ENCODE measurements around the gene FNDC3A.
A peak's percentile ranks its signal among the peaks of the same experiment; 100 is the strongest.

The FNDC3A gene, protein sequence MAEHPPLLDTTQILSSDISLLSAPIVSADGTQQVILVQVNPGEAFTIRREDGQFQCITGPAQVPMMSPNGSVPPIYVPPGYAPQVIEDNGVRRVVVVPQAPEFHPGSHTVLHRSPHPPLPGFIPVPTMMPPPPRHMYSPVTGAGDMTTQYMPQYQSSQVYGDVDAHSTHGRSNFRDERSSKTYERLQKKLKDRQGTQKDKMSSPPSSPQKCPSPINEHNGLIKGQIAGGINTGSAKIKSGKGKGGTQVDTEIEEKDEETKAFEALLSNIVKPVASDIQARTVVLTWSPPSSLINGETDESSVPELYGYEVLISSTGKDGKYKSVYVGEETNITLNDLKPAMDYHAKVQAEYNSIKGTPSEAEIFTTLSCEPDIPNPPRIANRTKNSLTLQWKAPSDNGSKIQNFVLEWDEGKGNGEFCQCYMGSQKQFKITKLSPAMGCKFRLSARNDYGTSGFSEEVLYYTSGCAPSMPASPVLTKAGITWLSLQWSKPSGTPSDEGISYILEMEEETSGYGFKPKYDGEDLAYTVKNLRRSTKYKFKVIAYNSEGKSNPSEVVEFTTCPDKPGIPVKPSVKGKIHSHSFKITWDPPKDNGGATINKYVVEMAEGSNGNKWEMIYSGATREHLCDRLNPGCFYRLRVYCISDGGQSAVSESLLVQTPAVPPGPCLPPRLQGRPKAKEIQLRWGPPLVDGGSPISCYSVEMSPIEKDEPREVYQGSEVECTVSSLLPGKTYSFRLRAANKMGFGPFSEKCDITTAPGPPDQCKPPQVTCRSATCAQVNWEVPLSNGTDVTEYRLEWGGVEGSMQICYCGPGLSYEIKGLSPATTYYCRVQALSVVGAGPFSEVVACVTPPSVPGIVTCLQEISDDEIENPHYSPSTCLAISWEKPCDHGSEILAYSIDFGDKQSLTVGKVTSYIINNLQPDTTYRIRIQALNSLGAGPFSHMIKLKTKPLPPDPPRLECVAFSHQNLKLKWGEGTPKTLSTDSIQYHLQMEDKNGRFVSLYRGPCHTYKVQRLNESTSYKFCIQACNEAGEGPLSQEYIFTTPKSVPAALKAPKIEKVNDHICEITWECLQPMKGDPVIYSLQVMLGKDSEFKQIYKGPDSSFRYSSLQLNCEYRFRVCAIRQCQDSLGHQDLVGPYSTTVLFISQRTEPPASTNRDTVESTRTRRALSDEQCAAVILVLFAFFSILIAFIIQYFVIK

DNA sequence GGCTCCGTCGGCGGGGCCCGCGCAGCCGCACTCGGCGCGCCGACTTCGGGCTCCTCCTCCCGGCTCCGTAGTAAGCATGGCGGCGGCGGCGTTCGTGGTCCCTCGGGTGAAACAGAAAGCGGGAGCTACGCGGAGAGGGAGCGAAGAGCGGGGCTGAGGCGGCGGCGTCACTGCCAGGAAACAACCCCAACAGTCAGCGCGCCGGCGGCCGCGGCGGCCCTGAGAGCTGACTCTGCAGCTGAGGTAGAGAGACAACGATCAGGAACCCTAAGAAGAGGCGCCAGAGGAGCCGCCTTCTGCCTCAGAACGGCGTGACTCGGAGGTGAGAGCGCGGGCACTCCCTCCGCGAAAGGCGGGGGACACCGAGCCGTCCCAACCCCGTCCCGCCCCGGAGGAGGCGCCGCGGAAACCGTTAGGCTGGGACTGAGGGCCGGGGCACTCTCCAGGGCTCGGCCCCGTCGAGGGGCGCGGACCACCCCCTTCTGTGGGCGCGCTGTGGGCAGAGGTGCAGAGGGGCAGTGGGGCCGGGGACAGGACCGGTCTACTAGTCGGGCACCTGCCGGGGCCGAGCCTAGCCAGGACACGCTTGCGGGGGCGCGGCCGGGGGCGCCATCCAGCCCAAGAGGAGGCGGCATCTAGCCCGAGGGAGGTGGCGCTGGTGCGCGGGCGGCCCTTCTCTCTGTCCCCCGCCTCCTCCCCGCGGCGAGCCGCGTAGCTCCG lies at the start of gene FNDC3A:
Gene FNDC3A (plus strand): TSS at position 57 of the 720 bp plus-strand sequence. CDS start 30,279 bp downstream, outside the sequence.
- DNase-seq = peak; percentile 95

DNA sequence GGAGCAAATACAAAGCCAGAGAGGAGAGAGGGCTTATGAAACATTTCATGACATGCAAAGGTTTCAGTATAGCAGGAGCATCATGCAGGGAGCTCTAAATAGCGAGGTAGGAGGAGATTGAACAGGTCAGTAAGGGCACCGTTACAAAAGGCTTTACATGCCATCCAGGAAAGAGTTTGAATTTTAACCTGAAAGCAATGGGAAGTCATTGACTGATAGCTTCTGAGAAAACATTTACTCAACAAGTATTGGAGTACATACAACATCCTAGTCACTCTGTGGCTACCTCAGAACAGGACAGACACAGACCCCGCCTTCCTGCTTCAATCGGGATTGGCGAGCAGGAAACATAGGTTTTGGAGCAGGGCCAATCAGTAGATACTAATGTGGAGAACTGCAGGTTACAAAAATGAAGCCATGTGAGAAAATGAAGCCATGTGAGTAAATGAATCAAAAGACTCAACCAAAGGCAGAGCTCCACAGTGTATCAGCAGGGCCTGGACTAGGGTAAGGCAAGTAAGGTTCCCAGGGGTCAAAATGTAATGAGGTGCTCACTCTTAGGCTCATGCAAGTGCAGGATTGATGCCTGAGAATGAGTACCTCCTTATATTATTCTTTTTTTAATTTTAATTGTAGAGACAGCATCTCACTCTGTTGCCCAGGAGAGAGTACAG lies 46.8 kb upstream of the FNDC3A start:
- DNase-seq = no peak

DNA sequence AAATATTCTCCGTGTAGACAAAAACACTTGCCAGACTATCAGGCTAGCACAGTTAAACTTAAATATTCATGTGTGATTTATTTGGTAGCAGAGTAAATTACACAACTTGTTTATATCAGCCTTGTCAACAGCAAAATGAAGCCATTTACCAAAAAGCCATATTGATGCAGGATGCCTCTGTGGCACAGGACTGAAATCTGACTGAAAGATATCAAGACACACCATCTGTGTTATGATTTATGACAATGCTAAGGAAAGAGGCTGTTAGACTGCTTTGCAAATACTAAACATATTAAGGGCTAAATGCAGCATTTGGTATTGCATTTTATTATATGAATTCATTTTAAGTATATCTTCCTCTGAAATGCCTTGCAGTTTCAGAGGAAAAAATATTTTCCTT lies 44.8 kb upstream of the FNDC3A start:
- DNase-seq = no peak

DNA sequence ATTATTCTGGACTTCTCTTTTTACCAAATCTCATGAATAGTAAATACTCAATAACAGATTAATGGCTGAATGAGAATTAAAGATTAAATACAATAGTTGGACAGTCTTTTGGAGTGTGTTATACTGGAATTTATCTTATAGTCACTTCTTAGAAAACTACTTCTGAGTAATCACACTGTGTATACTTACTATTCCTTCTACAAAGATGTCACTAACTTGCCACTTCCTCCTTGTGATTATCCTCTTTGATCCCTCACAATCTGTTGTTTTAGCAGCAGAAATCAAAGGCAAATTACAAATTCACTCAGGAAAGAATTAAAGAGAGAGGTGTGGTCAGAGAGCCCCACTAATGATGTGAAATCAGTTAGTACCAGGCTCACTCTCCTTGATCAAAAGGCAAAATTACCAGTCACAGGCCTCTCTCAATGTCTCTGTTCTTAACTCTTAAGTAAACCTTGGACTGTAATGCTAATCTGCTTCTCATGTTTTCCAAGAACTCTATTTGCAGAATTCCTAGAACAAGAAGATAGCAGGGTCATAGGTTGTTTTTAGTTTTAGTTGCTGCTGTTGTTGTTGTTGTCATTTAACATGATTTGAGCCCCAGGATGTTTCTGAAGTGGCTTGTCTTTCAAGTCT lies 37.3 kb upstream of the FNDC3A start:
- no peak for DNase-seq

DNA sequence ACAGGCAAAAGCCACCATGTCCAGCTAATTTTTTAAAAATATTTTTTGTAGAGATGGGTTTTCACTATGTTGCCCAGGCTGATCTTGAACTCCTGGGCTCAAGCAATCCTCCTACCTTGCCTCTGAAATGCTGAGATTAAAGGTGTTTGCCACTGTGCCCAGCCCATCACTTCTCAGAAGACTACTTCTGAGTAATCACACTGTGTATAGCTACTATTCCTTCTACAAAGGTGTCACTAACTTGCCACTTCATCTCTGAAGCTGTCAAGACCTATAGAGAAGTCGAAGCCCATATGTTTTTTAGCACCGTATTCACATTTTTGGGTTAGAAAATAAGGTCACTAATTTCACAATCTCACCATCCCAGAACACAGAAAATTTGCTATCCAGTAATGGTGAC lies 36.0 kb upstream of the FNDC3A start:
- no peak for DNase-seq

DNA sequence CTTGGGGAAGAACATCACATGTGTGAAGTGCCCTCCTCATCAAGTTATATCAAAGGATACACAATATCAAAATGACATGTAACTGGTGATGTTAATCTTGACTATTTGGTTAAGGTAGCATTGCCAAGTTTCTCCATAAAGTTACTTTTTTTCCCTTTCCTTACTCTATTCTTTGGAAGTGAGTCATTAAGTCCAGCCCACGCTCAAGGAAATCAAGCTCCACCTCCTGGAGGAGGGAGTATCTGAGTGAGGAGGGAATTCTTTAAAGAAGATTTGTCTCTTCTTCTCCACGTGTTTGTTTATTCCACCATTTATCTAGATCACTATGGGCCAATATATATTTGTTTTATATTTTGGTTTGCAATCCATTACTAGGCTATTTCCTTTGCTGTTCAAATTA lies 33.6 kb upstream of the FNDC3A start:
- DNase-seq = no peak

DNA sequence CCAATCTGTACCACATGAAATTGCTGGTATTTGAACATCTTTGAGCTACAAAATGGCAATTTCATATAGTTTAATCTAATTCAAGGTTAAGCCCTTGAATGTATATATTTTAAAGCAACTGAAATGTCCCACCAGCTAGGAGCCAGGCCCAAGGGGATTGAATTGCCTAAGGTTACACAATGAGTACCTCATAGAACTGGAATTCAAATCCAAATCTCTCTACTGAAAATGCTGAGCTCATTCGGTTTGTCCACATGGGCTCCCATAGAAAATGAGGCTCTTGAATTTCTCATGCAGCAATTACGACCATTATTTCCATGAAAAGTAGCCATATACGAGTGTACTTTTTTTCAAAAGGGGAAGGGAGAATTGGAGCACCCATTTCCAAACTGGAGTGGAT lies 31.5 kb upstream of the FNDC3A start:
- no peak for DNase-seq

DNA sequence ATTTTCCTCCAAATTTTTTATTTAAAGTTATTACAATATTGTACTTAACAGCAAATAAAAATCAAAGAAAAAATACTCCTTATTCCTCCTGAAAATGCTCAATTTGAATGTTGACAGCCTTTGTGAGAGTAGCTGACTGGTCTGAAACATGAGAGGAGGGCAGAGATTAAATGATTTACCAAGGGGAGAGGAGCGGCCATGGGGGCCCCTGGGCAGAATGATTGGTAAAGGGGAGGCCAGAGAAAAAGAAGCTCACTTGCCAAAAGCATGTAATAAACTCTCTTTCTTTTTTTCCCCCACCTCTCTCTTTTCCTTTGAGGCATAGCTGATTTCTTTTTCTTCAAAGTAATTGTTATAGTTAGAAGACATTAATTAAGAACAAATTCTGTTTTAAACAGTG lies 30.1 kb upstream of the FNDC3A start:
- DNase-seq = no peak

DNA sequence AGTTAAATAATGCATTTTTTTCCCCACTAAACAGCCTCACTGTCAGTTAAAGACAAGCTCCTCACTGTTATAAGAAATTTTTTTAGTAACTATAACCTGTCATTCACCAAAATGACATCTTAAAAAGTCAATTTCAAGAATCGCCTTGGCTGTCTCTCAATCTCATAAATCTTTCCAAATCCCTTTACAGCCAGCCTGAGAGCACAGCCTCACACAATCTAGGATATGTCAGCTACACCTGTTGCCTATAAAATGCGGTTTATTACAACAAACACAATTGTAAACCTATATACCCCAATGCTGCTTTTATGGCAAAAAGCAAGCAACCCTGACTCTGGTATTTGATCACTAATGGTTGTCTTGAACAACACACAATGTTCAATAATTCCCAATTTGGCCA lies 29.5 kb upstream of the FNDC3A start:
- DNase-seq = no peak

DNA sequence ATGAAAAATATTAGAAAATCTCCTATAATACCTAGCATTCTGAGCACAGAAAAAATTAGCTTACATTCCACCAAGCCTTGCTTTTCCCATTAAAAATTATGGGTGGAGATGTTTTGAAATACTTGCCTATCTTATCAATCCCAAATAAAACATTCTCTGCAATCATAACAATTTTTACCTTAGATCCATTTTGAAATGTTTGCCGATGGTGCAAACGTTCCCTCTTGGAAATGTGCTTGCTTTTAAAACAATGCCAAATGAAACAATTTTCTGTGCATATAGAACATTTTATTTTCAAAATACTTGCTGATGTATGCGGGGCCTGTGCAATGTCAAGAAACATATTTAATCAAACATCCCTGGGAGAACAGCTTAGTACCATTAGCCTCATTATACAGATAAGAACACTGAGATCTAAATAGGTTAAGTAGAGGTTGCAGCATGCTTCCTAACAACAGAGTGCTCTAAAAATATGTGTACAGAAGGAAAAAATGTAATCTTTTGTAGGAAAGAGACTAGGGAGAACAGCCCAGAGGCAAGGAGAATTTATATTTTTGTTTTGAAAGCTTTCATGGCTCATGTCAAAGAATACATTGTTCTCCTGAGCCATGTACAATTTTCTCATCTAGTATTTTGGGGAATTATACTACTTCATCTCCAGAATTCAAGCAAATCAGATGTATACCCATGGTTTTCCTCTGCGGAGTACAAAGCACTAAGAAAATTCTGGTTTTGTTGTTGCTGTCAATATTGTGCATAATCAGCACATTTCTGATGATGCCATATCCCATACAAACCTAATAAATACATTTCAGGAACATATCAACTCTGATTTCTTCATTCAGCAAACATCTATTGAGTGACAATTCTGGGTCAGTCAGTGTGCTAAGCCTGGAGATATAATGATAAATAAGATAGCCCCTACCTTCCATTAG lies 25.9 kb upstream of the FNDC3A start:
- no peak for DNase-seq

DNA sequence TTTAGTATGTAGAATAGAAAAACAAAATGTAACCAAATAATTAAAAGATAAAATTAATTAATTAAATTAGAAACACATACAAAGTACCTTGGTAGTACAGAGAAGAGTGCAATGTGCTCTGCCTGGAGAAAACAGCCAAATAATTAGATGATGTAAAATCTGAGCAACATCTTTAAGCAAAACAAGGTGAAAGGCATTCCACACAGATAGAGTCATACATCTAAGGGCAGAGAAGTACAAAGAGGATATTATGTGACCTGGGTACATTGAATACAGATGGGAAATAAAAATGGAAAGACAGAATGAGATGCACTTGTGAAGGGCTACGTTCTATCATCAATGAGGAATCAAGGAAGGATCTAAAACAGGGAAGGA lies 25.2 kb upstream of the FNDC3A start:
- DNase-seq = no peak

DNA sequence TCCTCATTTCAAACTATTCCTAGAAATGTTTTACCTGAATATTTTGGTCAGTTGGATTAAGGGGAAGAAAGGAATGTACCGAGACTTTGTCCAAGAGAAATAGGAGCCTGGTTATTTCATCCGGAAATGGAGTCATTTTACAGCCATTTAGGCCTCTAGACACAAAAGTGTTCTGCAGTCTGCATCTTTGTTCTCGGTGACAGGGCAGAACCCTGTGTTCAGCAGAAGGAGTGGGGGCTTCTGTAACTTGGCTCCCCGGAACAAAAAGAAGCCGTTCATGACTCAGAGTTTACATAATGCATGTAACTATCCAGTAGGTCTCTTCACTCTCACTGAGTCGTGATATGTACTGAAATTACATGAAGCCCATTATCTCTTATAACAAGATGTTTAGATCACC lies 21.6 kb upstream of the FNDC3A start:
- no peak for DNase-seq

DNA sequence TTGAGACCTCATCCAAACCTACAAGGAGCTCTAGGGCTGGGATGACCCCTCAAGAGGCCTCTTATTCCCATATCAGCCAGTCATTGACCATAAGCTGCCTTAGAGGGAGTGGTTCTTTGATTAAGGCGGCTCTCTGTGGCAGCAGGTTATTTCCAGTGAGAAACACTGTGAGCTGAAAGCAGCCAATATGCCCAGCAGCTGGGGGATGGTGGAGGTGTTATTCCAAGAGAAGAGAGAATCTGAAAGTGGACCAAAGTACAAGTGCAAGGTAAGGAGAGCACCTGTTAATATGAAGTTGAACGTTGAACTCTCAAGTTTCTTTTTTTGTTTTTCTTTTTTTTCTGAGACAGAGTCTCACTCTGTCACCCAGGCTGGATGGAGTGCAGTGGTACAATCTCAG lies 20.2 kb upstream of the FNDC3A start:
- no peak for DNase-seq

DNA sequence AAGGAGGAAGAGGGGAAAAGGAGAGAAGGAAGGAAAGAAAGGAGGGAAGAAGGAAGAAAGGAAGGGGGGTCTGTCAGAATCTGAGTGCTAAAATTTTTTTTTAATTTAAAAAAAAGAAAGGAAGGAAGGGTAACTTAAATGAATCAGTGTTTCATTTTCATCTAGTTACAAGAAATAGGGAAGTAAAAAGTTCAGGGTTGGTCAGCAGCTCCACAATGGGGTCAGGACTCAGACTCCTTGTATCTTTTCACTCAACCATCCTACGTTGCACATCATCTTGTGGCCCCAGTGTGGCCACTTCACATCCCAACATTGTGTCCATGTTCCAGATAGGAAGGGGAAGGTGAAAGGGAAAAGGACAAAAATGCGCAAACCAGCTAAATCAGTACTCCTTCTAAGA lies 14.3 kb upstream of the FNDC3A start:
- DNase-seq = no peak

DNA sequence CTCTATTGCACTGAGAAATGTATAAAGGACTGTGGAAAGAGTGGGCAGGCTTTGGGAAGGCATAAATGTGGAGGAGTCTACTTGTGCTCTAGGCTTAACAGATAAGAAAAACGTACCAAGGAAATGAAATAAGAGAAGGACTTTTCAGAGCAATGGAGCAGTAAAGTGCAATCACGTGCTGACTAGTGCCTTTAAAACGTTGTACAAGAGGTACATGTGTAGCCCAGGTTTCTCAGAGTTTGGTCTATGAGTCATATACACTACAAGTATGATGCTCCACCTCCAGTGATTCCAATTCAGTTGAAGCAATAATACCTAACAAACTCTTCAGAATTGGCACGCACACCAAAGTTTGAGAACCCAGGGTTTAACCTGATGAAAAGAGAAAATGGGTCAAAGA lies 13.4 kb upstream of the FNDC3A start:
- DNase-seq = no peak

DNA sequence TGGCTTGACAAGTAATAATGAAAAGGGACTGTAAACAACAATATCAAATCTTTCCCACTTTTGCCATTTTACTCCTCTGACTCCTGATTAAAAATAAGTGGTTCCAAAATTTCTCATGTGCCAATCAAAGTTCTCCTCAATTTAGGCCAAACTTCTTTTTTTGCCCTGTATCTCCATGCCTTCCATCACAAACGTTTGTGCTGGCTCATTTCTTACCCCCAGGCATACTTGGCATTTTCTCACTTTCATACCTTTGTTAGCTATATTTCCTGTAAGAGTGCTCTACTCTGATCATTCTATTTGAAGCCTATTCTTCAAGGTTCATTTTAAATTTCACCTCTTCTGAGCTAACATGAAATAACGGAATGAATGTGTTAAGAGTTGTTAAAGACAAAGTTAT lies 10.0 kb upstream of the FNDC3A start:
- DNase-seq = no peak

DNA sequence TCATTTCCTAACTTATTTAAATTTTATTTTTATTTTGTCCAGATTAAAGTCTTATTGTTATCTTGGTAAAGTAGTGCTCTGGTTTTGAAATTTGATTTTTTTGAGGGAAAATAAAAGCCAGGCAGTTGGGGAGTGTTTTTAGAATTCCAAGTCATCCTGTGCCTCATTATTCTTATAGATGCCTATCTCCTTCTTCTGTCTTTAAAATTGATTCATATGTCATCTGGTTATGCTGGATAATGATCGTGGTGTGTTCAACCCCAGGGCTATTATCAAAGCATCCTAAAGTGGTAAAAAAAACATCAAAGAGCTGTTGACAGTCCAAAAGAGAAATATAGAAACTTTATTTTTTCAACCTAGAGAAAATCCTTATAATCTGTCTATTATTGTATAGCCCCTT lies 6.0 kb upstream of the FNDC3A start:
- DNase-seq = no peak

DNA sequence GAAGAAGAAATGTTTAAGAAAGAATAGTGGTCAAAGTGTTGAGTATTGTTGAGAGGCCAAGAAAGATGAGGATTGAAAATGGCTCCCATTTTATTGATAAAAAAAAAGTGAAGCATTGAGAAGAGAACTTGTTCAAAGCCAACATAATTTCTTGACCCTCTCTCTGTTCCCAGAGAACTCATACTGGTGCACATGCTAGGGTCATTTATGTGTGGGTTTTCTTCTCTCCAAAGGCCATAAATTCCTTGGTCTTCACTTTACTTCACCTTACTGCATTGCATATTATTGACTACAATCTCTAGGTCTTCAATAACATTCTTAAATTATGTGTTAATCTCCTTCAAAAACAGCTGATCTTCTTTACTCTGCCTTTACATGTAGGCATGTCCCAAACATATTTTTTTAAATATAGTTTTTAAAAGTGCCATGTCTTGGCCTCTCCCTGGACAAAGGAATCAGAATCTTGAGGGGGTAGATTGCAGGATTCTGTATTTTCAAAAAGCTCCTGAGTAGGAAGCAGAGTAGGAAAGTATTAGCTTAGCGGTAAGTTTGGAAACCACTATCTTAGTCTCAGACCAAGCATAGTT lies 1.8 kb upstream of the FNDC3A start:
- no peak for DNase-seq

DNA sequence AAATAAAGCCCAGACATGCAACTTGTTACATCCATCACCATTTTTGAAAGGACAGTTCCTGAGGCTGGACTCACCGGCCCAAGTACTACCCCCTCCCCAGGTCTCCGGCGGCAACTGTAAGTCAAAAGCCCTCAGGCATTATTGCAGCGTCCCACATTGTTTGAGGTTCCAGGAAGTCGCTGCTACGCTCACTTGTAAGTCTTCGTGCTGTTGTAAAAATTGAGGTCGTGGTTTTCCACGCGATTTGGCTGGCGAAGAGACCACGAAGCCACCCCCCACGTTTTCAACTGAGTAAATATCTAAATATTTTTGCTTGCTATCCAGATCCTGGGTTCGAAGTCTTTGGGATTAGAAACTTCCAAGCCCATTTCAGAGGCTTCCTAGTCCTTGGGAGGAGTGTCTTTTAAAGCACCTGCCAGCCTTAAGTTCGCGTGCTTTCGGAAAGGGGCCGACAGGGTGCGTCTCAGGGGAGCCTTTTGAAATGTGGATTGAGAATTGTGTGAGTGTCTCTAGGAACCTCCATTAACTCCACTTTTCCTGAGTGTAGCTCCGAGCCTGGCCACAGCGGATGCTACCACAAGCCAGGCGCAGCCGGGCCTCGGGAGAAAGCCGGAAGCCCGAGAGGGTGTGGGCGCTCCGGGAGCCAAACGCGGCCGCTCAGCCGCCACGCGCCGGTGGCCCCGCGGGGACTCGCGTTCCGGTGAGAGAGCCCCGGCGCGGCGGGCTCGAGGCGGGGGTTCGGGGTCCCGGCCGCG lies 434 bp upstream of the FNDC3A start:
- no peak for DNase-seq
